Astrocyte of the cerebellum (primary cell): ENCODE measurements around the gene TBRG4.

Source experiments
- DNase-seq: peaks from one replicate; pipeline ENCODE4 v3.0.0-alpha.2; 2011; ENCODE audit warnings: low read depth
- H3K4me3 ChIP-seq: 2 replicates; pipeline ENCODE4 v1.5.1; 2011; ENCODE audit warnings: mild to moderate bottlenecking, low read depth, low read length, moderate library complexity
- in situ Hi-C: cut with HindIII; loops from 2 replicates; pipeline ENCODE4 v1.10.0; 2017; ENCODE audit warnings: low sequenced_read_pairs
- TF ChIP-seq, protein P1 (sequence below): IDR thresholded peaks from 2 replicates; pipeline ENCODE4 v1.5.1; 2012; ENCODE audit warnings: low read length, low read depth, moderate library complexity, mild to moderate bottlenecking; ENCODE audit errors: missing control alignments

Gene TBRG4

DNA sequence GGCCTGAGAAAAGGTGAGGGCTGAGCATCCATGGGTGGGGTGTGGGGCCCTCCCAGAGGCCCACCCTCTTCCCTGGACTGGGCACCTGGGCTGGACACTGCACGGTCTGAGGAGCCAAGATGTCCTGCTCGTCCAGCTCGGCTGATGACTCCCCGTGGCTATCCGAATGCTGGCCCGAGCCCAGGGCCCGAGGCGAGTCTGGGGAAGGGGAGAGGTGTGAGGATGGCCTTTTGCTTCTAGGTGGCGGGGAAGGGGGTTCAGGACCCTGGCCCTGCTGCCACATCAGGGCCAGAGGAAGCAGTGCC lies 29.9 kb downstream of the TBRG4 start:
- TF ChIP-seq, protein P1, sequence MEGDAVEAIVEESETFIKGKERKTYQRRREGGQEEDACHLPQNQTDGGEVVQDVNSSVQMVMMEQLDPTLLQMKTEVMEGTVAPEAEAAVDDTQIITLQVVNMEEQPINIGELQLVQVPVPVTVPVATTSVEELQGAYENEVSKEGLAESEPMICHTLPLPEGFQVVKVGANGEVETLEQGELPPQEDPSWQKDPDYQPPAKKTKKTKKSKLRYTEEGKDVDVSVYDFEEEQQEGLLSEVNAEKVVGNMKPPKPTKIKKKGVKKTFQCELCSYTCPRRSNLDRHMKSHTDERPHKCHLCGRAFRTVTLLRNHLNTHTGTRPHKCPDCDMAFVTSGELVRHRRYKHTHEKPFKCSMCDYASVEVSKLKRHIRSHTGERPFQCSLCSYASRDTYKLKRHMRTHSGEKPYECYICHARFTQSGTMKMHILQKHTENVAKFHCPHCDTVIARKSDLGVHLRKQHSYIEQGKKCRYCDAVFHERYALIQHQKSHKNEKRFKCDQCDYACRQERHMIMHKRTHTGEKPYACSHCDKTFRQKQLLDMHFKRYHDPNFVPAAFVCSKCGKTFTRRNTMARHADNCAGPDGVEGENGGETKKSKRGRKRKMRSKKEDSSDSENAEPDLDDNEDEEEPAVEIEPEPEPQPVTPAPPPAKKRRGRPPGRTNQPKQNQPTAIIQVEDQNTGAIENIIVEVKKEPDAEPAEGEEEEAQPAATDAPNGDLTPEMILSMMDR: no peak
- in situ Hi-C loops: no loop called here
- DNase-seq: no peak
- no peak overlapping the region for H3K4me3 ChIP-seq

DNA sequence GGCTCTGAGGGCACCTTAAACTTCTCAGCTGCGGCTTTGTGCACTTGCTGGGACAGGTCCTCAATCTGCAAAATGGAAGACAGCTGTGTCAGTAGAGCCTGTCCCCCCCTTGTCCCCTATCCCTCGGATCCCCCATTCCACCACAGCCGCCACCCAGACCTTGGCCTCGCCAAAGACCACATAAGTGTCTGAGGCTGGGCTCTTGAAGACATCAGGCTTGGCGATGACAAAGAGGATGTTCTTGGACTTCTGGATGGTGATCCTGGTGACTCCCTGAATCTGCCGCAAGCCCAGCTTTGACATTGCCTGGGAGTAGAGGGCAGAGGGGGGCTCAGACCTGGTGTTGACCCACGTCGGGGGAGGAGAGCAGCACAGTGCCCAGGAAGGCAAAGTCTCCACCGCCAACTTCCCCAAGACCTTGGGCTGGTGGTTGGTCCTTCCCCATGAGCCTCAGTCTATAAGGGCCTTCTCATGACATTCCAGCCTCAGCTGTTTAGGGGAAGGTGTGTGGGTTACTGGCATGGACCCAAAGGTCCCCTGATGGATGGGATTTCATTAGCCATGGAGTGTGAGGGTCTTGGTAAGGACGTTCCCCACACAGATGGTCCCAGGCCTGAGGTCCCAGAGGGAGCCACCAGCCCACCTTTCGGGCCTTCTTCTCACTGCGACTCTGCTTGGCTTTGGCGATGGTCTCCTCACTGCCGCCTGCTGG lies 30.4 kb downstream of the TBRG4 start:
- no peak for DNase-seq
- in situ Hi-C loops: no loop called here
- H3K4me3 ChIP-seq: no peak overlapping the region
- TF ChIP-seq, protein P1: no peak

DNA sequence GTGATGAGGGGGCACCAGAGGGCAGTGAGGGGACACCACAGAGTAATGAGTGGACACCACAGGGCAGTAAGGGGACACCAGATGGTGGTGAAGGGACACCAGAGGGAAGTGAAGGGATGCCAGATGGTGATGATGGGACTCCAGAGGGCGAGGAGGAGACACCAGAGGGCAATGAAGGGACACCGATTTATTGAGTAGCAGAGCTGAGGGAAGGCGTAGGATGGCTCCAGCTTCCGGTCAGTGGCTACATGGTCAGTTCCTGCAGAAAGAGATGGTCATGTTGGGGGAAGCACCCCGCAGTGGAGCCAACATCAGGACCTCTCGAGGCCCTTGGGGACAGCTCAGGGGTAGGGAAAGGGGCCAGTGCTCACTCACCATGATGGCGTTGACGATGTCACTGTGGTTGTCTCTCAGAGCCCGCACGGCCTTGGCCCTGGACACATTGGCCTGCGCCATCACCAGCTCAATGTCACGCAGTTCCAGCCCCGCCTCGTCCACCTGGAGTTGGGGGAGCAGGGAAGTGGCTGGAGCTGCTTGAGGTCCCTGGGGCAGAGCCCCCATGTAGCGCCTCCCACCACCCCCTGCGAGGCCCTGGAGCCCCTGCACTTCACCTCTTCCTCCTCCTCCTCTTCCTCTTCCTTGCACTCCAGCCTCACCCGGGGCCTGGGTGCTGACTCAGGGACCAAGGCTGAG lies 31.1 kb downstream of the TBRG4 start:
- H3K4me3 ChIP-seq: no peak overlapping the region
- no peak for DNase-seq
- in situ Hi-C loops: no loop called here
- TF ChIP-seq, protein P1: no peak

DNA sequence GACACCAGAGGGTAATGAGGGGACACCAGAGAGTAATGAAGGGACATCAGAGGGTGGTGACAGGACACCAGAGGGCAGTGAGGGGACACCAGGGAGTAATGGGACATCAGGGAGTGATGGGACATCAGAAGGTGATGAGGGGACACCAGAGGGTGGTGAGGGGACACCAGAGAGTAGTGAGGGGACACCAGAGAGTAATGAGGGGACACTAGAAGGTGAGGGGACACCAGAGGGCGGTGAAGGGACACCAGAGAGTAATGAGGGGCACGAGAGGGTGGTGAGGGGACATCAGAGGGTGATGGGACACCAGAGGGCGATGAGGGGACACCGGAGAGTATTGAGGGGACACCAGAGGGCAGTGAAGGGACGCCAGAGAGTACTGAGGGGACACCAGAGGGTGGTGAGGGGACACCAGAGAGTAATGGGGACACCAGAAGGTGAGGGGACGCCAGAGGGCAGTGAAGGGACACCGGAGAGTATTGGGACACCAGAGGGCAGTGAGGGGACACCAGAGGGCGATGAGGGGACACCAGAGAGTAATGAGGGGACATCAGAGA lies 33.3 kb downstream of the TBRG4 start:
- TF ChIP-seq, protein P1: no peak
- in situ Hi-C loops: no loop called here
- no peak overlapping the region for H3K4me3 ChIP-seq
- DNase-seq: no peak

DNA sequence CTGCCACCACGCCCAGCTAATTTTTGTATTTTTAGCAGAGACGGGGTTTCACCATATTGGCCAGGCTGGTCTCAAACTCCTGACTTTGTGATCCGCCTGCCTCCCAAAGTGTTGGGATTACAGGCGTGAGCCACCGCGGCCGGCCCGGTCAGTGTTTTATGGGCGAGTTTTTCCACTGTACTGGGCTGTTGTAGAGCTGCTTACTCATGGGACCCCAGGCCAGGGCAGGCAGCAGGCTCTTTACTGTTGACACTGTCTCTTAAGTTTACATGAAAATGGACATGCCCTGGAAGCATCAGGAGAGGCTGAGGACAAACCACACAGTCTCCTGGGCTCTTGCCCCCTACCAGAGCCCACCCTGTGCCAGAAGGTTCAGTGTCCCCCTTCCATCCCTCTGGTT lies 33.9 kb downstream of the TBRG4 start:
- in situ Hi-C loops: no loop called here
- no peak for DNase-seq
- TF ChIP-seq, protein P1: no peak
- H3K4me3 ChIP-seq: no peak overlapping the region

DNA sequence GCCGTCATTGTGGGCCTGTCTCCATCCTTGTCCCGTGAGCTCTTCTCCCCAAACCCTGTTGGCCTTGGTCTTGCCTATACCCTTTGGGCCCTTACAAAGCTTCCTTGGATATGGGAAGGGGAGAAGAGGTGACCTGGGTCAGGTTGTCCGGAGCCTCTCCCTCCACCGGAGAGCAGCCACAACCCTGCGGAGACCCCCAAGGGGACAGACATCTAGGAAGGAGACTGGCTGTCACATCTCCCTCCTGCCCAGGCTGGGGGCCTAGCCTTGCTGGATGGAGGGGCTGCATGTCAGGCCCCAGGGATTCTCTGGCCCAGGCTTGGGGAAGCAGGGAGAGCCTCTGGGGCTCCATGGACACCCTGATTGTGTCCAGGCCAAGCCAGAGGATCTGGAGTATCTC lies 34.6 kb downstream of the TBRG4 start:
- DNase-seq: no peak
- no peak overlapping the region for H3K4me3 ChIP-seq
- TF ChIP-seq, protein P1: no peak
- in situ Hi-C loops: no loop called here
